Choroid plexus epithelial cell (primary cell): ENCODE data around the gene WWOX.
A peak's percentile ranks its signal among the peaks of the same experiment; 100 is the strongest.

Experiments used
- DNase-seq: peaks from one replicate; pipeline ENCODE4 v3.0.0-alpha.2; 2010; ENCODE audit warnings: low read depth
- H3K4me3 ChIP-seq: 2 replicates; pipeline ENCODE4 v1.5.1; 2011; ENCODE audit warnings: low read depth, mild to moderate bottlenecking, control low read depth, low read length, moderate library complexity
- TF ChIP-seq, protein P1 (sequence below): conservative IDR thresholded peaks from 2 replicates; pipeline ENCODE4 v1.5.1; 2011; ENCODE audit warnings: low read depth, mild to moderate bottlenecking, control low read depth, inconsistent platforms, low read length, moderate library complexity

WWOX gene

DNA sequence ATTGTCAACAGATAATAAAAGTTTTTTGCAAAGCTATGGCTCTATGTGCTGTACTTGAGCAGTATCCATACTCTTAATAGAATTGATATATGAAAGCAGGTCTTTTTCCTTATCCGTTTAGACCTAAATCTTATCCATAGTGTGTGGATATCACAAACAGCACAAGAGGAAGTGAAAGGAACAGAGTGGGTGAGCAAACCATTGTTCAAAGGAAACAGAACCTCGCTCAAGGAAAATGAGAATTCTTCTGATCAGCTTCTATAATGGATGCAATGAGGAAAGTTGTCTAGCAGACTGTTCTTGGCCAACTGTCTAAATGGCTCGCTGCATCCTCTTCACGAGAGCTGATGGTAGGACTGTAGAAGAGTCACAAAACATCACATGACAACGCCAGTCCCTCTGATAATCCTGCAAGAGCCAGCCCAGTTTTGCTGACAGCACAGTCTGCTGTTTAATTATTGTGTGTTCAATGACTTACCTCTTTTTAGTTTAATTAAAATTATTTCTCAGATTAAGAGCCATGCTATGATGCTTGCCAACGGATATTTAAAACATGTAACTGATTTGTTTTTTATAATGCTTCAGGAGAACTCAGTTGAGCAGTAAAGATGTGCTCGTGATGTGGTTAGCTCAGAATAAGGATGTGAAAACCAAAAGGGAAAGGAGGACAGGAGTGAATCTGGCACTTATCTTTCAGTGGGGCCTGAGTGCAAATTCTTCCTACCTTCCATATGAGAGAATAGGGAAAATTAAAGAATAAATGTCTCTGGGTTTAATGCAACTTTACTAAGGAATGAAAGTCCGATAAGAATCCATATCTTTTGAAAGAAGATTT, 38.5 kb downstream of the WWOX start:
- TF ChIP-seq, protein P1, sequence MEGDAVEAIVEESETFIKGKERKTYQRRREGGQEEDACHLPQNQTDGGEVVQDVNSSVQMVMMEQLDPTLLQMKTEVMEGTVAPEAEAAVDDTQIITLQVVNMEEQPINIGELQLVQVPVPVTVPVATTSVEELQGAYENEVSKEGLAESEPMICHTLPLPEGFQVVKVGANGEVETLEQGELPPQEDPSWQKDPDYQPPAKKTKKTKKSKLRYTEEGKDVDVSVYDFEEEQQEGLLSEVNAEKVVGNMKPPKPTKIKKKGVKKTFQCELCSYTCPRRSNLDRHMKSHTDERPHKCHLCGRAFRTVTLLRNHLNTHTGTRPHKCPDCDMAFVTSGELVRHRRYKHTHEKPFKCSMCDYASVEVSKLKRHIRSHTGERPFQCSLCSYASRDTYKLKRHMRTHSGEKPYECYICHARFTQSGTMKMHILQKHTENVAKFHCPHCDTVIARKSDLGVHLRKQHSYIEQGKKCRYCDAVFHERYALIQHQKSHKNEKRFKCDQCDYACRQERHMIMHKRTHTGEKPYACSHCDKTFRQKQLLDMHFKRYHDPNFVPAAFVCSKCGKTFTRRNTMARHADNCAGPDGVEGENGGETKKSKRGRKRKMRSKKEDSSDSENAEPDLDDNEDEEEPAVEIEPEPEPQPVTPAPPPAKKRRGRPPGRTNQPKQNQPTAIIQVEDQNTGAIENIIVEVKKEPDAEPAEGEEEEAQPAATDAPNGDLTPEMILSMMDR, result no peak
- no peak for DNase-seq

DNA sequence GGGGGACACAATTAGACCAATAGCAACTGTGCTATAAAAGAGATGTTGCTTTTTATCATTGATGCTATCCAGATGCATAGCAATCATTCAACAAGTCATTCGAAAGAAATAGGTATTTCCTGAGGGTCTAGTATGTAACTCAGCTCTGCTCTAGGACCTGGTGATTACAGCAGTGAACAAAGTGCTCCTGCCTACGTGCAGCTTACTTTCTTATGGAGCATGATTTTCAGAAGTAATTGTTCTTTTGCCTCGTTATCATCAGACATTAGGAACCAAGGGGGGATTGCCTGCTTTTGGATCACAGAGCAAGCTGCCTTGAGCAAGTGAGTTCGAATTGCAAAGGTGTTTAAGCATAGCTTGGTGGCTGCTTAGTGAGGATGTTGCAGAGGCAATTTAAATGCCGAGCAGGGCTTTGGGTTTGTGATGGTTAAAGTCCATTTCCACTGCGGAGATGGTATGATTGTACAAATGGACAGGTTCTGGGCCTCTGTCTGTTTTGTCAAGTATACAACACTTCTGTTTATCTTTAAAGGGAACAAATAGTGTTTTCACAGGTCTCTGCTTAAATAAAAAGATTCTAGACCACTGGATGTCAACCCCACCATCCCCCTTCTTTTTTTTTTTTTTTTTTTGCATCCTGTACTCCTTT, 41.5 kb downstream of the WWOX start:
- TF ChIP-seq, protein P1, result no peak
- DNase-seq, result no peak
- H3K4me3 ChIP-seq, result no peak overlapping the region

More for the DNA sequence above, 38.5 kb downstream of the WWOX start:
- no peak overlapping the region for H3K4me3 ChIP-seq

DNA sequence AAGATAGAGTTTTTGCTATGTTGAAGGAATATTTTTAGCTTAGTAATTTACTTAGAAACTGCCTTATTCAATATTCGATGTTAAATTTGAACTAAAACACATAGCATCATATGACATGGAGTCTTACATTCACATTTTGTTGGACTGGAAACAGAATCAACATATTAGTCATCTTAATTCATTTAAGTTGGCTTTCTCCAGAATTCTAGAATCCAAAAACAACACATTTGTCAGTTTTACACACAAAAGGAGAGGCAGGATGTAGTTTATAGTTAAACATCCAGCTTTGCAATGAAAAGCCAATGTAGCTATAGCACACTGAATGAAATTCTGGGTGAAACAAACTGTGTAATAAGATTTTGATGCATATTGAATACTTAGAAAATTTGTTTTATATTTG, 43.3 kb downstream of the WWOX start:
- DNase-seq, result peak; percentile 28
- H3K4me3 ChIP-seq, result no peak overlapping the region
- TF ChIP-seq, protein P1, result no peak

DNA sequence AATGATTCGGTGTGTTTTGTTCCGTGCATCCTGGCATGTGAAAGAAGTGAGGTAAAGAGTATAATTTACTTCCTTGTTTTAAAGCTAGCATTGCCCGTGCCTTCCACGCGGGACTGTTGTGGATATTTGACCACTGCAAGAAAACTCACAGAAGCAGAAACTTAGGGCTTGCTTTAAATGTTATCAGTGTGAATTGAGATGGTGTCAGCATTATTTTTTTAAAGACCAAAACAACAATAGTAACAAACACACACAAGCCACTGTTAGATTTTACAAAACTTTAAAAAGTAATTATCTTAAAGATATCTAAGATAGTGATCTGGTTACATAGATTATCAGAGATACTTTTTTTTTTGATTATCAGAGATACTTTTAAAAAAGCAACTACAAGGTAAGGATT, 47.4 kb downstream of the WWOX start:
- TF ChIP-seq, protein P1, result no peak
- no peak overlapping the region for H3K4me3 ChIP-seq
- DNase-seq, result no peak

DNA sequence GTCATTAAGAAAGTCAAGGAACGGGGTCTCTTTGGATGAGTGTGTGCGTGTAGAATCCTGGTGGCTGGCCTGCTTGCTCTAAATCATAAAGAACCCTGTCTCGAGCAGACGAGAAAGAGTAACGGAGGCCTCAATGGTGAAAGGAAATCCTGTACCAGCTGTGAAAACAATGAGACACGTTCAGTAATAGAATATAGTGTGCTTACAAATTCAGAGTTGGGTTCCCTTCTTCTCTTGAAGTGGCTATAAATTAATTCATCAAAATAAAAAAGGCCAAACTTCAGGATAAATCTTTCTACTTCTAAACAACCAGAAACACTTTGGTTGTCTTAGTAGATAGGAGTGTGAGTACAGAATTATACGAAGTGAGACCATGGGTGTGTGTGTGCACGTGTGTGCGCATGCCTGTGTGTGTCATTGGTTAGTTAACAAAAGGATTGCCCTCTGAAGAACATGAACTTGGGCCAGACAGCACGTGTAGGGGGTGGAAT, 48.5 kb downstream of the WWOX start:
- no peak for DNase-seq
- TF ChIP-seq, protein P1, result no peak

DNA sequence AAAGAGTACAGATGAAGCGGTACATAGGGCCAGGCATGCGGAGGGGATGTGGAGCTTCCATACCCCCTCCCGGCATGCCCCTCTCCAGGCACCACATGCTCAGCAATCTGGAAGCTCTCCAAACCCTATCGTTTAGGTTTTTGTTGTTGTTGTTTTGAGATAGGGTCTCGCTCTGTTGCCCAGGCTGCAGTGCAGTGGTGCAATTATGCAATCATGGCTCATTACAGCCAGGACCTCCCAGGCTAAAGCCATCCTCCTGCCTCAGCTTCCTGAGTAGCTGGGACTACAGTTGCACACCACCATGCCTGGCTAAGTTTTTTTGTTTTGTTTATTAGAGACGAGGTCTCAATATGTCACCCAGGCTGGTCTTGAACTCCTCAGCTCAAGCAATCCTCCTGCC, 50.8 kb downstream of the WWOX start:
- DNase-seq, result no peak
- H3K4me3 ChIP-seq, result no peak overlapping the region
- TF ChIP-seq, protein P1, result no peak

More for the DNA sequence above, 48.5 kb downstream of the WWOX start:
- no peak overlapping the region for H3K4me3 ChIP-seq
